Rectal smooth muscle tissue (tissue), 1 donor: ENCODE results near the gene ZNF382.

ENCODE experiments used
- H3K27ac ChIP-seq: one replicate; pipeline ENCODE4 v1.7.0; 2013; ENCODE audit warnings: low read depth, low read length, inconsistent platforms
- H3K27me3 ChIP-seq: one replicate; pipeline ENCODE4 v1.7.0; 2013; ENCODE audit warnings: low read length; ENCODE audit not compliant: control insufficient read depth, insufficient read depth
- H3K36me3 ChIP-seq: one replicate; pipeline ENCODE4 v1.7.0; 2013; ENCODE audit warnings: low read length; ENCODE audit not compliant: control insufficient read depth, insufficient read depth
- H3K4me1 ChIP-seq: one replicate; pipeline ENCODE4 v1.7.0; 2013; ENCODE audit warnings: low read length; ENCODE audit not compliant: control insufficient read depth, insufficient read depth
- H3K4me3 ChIP-seq: one replicate; pipeline ENCODE4 v1.7.0; 2013; ENCODE audit warnings: low read length
- H3K9ac ChIP-seq: one replicate; pipeline ENCODE4 v1.7.0; 2013; ENCODE audit warnings: low read length

The ZNF382 gene

DNA sequence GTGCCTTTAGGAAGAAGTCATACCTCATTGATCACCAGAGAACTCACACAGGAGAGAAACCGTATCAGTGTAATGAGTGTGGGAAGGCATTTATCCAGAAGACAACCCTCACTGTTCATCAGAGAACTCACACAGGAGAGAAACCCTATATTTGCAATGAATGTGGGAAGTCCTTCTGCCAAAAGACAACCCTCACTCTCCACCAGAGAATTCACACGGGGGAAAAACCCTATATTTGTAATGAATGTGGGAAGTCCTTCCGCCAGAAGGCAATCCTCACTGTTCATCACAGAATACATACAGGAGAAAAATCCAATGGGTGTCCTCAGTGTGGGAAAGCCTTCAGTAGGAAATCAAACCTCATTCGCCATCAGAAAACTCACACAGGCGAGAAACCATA is 21.9 kb downstream of the ZNF382 start:
- no peak overlapping the region for H3K9ac ChIP-seq
- no peaks in the 10 kb centered on the region for H3K27me3 ChIP-seq
- H3K4me3 ChIP-seq, result no peak overlapping the region
- peaks cover 6% of the 10 kb centered on the region for H3K36me3 ChIP-seq
- H3K27ac ChIP-seq, result no peak overlapping the region
- H3K4me1 ChIP-seq, result no peaks in the 10 kb centered on the region

DNA sequence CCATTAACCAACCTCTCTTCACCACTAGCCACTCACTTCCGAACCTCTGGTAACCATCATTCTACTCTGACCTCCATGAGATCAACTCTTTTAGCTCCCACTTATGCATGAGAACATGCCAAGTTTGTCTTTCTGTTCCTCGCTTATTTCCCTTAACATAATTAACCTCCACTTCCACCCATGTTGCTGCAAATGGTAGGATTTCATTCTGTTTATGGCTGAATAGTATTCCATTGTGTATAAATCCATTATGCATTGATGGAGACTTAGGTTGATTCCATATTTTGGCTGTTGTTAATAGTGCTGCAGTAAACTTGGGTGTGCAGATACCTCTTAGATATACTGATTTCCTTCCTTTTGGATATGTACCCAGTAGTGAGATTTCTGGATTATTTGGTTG is 30.2 kb downstream of the ZNF382 start:
- H3K27ac ChIP-seq, result no peak overlapping the region
- H3K36me3 ChIP-seq, result peaks cover 13% of the 10 kb centered on the region
- H3K4me3 ChIP-seq, result no peak overlapping the region
- H3K4me1 ChIP-seq, result no peaks in the 10 kb centered on the region
- H3K27me3 ChIP-seq, result no peaks in the 10 kb centered on the region
- H3K9ac ChIP-seq, result no peak overlapping the region

DNA sequence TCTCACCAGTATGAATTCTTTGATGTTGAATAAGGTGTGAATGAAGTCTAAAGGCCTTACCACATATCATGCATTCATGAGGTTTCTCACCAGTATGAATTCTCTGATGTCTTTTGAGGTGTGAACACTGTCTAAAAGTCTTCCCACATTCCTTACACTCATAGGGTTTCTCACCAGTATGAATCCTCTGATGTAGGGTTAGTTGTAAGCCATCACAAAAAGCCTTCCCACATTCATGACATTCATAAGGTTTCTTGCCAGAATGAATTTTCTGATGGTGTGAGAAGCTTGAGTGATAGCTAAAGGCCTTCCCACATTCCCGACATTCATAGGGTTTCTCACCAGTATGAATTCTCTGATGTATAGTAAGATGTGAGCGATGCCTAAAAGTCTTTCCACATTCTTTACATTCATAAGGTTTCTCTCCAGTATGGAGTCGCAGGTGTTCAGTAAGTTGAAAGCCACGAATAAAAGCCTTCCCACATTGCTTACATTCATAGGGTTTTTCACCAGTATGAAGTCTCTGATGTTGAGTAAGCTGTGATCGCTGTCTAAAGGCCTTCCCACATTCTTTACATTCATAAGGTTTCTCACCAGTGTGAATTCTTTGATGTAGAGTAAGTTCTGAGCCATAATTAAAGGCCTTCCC is 33.9 kb downstream of the ZNF382 start:
- H3K4me3 ChIP-seq, result no peak overlapping the region
- peaks cover 18% of the 10 kb centered on the region for H3K36me3 ChIP-seq
- no peak overlapping the region for H3K27ac ChIP-seq
- no peaks in the 10 kb centered on the region for H3K4me1 ChIP-seq
- no peaks in the 10 kb centered on the region for H3K27me3 ChIP-seq
- H3K9ac ChIP-seq, result no peak overlapping the region

DNA sequence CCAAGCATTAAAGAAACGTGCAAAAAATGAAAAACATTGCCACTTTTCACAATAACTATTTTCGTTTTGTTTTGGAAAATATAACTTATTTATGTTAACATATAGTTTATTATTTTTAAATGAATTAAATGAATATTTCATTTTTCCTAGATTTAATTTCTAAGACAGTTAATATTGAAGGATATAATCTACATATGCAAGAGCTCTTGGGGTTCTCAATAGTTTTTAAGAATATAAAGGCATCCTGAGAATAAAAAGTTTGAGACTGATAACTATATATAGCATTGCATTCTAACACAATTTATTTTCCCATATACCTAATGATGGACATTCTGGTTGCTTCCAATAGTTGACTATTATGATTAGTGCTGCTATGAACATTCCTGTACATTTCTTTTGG is 41.6 kb downstream of the ZNF382 start:
- Histone ChIP-seq H3K9ac (no peak overlapping the region), H3K4me3 (no peak overlapping the region), H3K27me3 (no peaks in the 10 kb centered on the region), H3K36me3 (peaks cover 26% of the 10 kb centered on the region), H3K27ac (no peak overlapping the region), H3K4me1 (no peaks in the 10 kb centered on the region)

DNA sequence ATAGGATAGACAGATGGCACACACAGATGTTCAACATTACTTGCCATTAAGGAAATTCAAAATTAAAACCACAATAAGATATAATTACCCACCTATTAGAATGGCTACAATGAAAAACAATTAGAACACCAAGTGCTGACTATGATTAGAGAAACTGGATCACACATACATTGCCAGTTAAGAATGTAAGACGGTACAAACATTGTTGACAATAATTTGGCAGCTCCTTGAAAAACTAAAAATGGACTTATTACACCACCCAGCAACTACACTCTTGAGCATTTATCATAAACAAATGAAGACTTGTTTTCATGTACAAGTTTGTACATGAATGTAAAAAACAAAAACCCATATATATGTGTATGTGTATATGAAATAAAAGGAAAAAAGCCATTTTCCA is 47.8 kb downstream of the ZNF382 start:
- Histone ChIP-seq H3K4me1 (no peaks in the 10 kb centered on the region), H3K4me3 (no peak overlapping the region), H3K9ac (no peak overlapping the region), H3K27me3 (no peaks in the 10 kb centered on the region), H3K27ac (no peak overlapping the region), H3K36me3 (peaks cover 47% of the 10 kb centered on the region)

DNA sequence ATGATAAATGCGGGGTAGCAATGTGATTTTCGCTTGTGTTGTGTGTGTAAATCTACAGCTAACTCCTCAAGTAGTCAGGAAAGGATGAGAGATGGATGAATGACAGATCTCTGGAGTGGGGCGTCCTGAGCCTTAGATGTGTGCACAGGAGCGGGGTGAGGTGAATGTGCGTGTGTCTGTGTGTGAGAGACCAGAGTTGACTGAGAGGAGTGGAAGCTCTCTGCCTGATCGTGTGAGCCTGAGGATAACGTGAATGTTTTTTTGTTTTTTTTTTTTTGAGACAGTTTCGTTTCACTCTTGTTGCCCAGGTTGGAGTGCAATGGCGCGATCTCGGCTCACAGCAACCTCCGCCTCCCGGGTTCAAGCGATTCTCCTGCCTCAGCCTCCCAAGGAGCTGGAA is 60.7 kb downstream of the ZNF382 start:
- H3K36me3 ChIP-seq, result peaks cover 3% of the 10 kb centered on the region
- H3K27me3 ChIP-seq, result no peaks in the 10 kb centered on the region
- H3K4me3 ChIP-seq, result peak overlapping the region; percentile 84
- no peak overlapping the region for H3K27ac ChIP-seq
- H3K4me1 ChIP-seq, result no peaks in the 10 kb centered on the region
- H3K9ac ChIP-seq, result no peak overlapping the region

DNA sequence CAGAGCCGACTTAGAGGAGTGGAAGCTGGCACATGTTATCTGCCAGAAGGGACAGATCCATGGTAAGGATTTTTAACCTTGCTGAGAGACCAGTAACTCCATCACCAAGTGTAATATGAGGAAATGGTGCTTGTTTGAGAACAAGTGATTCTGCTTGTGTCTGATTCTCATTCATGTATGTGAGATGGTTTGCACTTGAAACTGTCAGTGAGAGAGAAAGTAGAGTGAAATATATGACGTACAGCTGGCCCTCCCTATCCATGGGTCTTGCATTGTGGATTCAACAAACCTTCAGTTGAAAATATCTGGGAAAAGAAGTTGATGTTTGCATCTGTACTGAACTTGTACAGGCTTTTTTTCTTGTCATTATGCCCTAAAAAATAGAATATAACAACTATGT is 63.5 kb downstream of the ZNF382 start:
- Histone ChIP-seq H3K4me1 (no peaks in the 10 kb centered on the region), H3K27me3 (no peaks in the 10 kb centered on the region), H3K9ac (no peak overlapping the region), H3K36me3 (peaks cover 14% of the 10 kb centered on the region), H3K27ac (no peak overlapping the region), H3K4me3 (no peak overlapping the region)

DNA sequence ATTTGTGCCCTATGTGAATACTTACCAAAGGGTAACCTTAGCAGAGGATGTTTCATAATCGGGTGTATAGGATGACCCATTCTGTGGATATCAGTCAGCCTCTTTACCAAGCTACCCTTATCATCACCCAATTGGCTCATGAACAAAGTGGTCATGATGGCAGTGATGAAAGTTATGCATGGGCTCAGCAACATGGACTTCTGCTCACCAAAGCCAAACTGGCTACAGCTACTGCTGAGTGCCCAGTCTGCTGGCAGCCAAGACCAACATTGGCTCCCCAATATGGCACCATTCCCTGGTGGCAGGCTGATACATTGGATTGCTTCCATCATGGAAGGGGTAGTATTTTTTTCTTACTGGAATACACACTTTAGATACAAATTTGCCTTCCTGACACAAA is 67.3 kb downstream of the ZNF382 start:
- no peak overlapping the region for H3K9ac ChIP-seq
- H3K27me3 ChIP-seq, result no peaks in the 10 kb centered on the region
- H3K36me3 ChIP-seq, result peaks cover 11% of the 10 kb centered on the region
- no peak overlapping the region for H3K4me3 ChIP-seq
- no peaks in the 10 kb centered on the region for H3K4me1 ChIP-seq
- no peak overlapping the region for H3K27ac ChIP-seq

DNA sequence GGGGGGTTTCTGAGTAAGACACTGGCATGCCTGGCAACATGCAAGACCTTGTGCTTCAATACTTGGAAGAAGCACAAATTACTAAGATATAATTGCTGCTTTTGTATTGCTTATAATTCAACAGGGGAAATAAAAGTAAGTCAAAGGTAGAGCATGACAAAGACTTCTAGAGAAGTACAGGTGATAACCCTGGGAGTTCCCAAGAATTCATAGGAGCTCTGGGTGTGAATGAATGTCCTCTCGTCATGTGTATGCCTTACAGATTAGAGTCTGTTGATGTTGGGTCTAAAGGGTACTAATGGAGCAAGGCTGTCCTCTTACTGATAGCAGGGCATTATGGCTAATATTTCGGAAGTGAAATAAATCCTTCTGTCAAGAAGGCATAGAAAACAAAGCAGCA is 69.1 kb downstream of the ZNF382 start:
- no peak overlapping the region for H3K4me3 ChIP-seq
- H3K36me3 ChIP-seq, result peaks cover 13% of the 10 kb centered on the region
- no peaks in the 10 kb centered on the region for H3K4me1 ChIP-seq
- no peak overlapping the region for H3K27ac ChIP-seq
- H3K9ac ChIP-seq, result no peak overlapping the region
- no peaks in the 10 kb centered on the region for H3K27me3 ChIP-seq

DNA sequence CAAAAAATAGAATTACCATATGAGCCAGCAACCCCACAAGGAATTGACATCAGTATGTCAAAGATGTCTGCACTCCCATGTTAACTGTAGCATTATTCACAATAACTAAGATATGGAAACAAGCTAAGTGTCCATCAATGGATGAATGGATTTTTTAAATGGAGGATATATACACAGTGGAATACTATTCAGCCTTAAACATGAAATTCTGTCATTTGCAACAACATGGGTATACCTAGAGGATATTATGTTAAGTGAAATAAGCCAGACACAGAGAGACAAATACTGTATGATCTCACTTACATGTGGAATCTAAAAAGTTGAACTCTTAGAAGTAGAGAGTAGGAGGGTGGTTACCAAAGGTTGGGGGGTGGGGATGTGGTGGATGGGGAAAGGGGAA is 74.3 kb downstream of the ZNF382 start:
- no peaks in the 10 kb centered on the region for H3K4me1 ChIP-seq
- H3K36me3 ChIP-seq, result peaks cover 5% of the 10 kb centered on the region
- H3K4me3 ChIP-seq, result no peak overlapping the region
- H3K27me3 ChIP-seq, result no peaks in the 10 kb centered on the region
- H3K27ac ChIP-seq, result no peak overlapping the region
- no peak overlapping the region for H3K9ac ChIP-seq
